ENCODE data around the gene THSD4.

- TF ChIP-seq POLR2A (IDR thresholded peaks at IDR 0.05) (no peak), CTCF (IDR thresholded peaks at IDR 0.05) (peak; percentile 55 to 80 (median 75))
These were observed 665.1 kb downstream of the THSD4 start for GRCh38 chr15:71780115-71780976.
